OCI-LY1 (cell line): ENCODE measurements around the gene C5orf22.

ENCODE experiments used
- EZH2 ChIP-seq: fragments of 200-600 bp; sonication (generic), shearing (Covaris generic); IDR thresholded peaks from 2 replicates; pipeline ENCODE4 v1.8.0; 2017; ENCODE audit warnings: borderline replicate concordance, mixed run types, mild to moderate bottlenecking, antibody characterized with exemption, low read length, moderate library complexity, mixed read lengths
- TF ChIP-seq, protein P1 (sequence below): fragments of 200-600 bp; sonication (generic), shearing (Covaris generic); IDR thresholded peaks from 2 replicates; pipeline ENCODE4 v1.5.1; 2017; ENCODE audit warnings: mild to moderate bottlenecking, antibody characterized with exemption, low read length, moderate library complexity, mixed read lengths

GRCh38 chr5:31537349-31537748 lies 5.2 kb downstream of the C5orf22 start:
- TF ChIP-seq, protein P1, sequence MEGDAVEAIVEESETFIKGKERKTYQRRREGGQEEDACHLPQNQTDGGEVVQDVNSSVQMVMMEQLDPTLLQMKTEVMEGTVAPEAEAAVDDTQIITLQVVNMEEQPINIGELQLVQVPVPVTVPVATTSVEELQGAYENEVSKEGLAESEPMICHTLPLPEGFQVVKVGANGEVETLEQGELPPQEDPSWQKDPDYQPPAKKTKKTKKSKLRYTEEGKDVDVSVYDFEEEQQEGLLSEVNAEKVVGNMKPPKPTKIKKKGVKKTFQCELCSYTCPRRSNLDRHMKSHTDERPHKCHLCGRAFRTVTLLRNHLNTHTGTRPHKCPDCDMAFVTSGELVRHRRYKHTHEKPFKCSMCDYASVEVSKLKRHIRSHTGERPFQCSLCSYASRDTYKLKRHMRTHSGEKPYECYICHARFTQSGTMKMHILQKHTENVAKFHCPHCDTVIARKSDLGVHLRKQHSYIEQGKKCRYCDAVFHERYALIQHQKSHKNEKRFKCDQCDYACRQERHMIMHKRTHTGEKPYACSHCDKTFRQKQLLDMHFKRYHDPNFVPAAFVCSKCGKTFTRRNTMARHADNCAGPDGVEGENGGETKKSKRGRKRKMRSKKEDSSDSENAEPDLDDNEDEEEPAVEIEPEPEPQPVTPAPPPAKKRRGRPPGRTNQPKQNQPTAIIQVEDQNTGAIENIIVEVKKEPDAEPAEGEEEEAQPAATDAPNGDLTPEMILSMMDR = no peak
- TF ChIP-seq EZH2 = no peak
